Measurements from ENCODE around the gene PTH2R.

GRCh38 chr2:208363485-208363884 lies 43.1 kb upstream of the PTH2R start:
- TF ChIP-seq LCORL (IDR thresholded peaks at IDR 0.05) (no peak), LCORL (CRISPR knock-in tag; IDR thresholded peaks at IDR 0.05) (no peak), ZNF709 (CRISPR knock-in tag; IDR thresholded peaks at IDR 0.05) (no peak), ZNF639 (CRISPR knock-in tag; conservative IDR thresholded peaks at IDR 0.05) (no peak), ZNF710 (CRISPR knock-in tag; IDR thresholded peaks at IDR 0.05; ENCODE audit: borderline replicate concordance) (no peak), NR1H2 (CRISPR knock-in tag; IDR thresholded peaks at IDR 0.05; ENCODE audit: borderline replicate concordance, low read depth) (no peak)

All from HepG2 (cell line).